ENCODE data around the gene L3MBTL3.
"Not testable (repeated sequence)": the region's sequence is repeated elsewhere in the genome, so short reads cannot be mapped to it uniquely, and the experiment has no call there.

The L3MBTL3 gene

DNA sequence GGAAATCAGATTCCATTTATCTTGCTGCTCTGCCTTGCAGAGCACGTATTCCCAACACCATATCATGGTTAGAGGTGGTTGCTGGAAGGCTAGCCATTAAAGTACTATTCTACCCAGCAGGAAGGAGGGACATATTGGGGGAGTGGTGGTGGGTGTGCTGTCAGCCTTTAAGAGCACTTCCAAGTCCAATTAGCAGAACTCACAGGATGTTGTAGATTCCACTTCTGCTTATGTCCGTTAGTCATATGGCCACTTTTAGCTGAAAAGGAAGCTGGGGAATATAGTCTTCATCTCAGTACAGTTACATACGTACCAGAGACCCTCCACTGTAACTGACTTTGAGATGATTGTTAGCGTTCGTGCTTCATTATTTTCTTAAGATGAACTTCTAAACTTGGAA, 109.9 kb downstream of the L3MBTL3 start:
- in situ Hi-C loops (cut with MboI; ENCODE audit: low sequenced_read_pairs) = no loop called here

DNA sequence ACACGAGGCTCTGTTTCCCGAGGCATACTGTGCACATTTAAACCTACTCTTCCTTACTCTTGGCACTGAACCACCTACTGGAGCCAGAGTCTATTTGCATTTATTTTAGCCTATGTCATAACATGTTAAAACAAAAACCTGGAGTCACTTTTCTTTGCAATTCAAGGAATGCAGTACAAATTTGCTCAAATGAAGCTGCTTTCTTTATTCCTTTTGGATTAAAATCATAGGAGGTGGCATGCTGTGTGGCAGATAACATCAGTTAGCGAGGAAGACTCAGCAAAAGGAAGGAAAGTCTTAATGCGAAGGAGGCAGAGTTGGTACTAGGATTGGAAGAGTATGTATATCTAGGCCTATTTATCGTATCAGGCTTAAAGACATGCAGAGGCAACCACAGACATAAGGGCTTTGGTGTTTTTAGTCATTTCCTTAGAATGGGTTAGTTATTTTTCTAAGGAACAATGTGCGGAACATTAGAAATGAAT, 111.4 kb downstream of the L3MBTL3 start:
- in situ Hi-C loops (cut with MboI; ENCODE audit: low sequenced_read_pairs) = no loop called here

DNA sequence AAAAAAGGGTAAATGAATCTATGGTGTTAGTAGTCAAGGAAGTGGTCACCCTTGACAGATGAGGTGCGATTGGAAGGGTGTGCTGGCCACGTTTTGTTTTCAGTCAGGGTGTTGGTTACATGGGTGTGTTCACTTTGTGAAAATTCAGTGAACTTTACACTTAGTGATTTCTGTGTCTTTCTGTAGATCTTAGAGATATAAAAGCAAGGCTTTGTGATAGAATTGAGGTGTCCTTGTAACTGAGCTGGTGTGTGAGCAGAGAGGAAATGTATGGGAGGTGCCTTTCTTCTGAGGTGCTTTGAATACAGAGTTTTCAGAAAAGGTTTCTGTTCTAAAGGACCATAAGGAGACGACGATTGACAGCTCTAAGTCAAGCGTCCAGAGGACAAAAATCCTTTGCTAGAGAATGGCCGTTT, 113.9 kb downstream of the L3MBTL3 start:
- in situ Hi-C loops (cut with MboI; ENCODE audit: low sequenced_read_pairs) = no loop called here

DNA sequence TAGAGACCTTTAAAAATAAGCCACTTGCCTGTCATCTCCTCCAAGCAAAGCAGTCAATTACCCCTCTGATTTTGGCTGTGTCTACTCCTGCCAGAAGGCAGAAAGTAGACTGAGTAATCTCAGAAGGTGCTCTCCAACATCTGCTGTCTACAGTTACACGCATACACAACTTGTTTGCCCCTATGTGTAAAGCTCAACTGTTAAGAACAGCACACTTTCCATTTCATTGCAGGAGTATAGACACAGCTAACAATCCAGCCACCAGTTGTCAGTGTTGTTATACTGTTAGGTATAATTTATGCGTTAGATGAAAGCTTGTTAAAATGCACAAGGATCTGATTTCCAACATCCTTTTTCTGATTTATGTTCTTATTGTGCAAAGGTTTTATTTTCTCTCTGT, 116.2 kb downstream of the L3MBTL3 start:
- in situ Hi-C loops (cut with MboI; ENCODE audit: low sequenced_read_pairs) = no loop called here

DNA sequence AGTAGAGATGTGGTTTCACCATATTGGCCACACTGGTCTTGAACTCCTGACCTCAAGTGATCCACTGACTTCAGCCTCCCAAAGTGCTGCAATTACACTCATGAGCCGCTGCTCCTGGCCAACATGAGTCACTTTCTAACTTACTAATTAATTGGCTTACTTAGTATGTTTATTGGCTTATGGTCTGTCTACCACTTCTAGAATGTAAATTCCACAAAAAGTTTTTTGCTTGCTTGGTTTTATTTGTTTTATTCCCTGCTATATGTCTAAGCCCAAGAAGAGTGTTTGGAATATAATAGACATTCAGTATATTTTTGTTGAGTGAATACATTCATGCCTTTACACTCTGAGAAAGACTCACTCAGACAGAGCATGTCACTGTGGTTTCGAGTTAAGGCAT, 118.4 kb downstream of the L3MBTL3 start:
- in situ Hi-C loops (cut with MboI; ENCODE audit: low sequenced_read_pairs) = no loop called here

DNA sequence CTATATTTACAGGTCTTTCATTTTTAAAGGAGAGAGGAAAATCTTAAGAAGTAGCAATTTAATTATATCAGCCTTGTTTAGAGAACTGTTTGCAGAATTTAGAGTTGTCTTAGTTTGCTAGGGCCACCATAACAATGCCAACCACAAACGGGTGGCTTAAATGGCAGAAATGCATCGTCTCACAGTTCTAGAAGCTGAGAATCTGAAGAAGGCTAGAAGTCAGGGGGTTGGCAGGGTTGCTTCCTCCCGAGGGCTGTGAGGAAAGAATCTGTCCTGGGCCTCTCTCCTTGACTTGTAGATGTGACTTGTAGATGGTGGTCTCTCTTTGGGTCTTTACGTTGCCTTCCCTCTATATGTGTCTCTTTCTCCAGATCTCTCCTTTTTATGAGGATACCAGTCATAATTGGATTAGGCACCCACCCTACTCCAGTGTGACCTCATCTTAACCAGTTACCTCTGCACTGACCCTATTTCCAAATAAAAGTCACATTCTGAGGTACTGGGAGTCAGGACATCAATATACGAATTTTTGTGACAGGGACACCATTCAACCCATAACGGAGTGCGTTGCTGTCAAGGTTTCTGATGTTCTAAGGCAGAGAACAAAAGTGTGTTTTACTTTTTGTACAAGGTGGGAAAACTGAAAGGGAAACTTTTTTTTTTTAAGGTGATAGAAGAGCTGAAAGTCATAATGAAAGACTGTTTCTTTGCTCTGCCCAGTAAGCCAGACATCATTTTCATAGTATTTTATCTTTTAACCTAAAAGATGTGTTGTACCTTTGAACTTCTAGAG, 119.9 kb downstream of the L3MBTL3 start:
- in situ Hi-C loops (cut with MboI; ENCODE audit: low sequenced_read_pairs) = no loop called here

DNA sequence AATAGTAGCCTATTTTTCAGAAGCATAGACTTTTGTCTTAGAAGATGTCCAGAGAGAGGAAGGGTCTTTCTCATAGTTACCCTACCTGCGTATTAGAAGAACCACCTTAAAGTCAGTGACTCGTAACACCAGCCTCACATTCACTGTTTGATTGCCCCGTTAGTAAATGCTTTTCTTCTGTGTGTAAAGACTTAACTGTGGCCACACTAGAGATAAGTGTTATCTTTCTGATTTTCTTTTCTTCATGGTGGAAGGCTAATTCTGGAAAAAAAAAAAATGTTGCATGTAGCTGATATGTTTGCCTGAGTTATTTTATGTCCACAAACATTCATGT, 120.5 kb downstream of the L3MBTL3 start:
- in situ Hi-C loops (cut with MboI; ENCODE audit: low sequenced_read_pairs) = no loop called here

DNA sequence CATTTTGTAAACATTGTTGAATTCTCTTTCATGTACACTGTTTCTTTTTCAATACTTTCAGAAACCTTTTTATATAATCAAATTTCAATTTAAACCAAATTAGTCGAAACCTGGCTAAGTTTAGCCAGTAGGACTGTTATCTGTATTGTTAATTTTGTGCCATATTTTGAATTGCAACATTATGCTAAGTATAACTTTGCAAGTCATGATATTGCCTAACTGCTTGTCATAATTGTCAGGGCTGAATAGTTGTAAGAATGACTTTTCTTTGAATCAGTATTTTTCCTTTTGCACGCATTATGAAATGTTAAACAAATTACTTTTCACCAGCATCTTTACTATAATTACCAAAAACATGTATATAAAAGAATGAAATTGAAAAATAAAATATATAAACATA, 121.7 kb downstream of the L3MBTL3 start:
- in situ Hi-C loops (cut with MboI; ENCODE audit: low sequenced_read_pairs) = no loop called here

DNA sequence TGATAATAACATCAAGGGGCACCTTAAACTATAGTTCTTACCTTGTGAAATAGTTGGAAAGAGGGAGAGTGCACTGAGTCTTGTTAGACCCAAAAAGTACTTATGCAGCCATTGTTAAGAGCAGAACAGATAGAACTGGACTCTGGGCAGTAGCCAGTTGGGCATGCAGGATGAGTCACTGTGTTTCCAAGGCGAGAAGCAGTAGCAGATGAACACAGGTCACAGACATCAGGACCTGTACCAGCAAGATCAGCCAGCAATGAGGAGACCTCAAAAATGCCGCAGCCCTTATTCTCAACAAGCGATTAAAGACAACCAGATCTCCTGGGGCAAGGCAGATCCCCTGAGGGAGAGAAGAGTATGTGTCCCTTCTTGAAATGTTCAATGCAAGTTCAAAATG, 125.3 kb downstream of the L3MBTL3 start:
- in situ Hi-C loops (cut with MboI; ENCODE audit: low sequenced_read_pairs) = no loop called here

DNA sequence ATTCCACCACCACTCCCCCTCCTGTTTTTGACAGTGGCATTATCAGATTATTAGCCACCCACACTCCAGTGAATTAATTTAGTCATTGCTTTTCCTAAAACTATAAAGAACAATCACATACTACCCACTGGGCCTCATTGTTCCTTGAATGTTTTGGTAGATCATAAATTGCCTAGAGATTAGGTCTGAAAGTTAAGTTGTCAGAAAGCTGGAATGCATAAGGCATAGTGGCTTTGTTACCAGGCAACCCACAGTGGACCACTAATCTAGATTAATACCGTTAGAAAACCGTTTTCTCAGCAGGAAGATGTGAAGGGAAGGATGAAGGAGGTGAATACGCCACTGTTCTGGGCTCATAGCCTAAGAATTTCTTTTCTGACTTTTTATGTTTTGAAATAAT, 128.7 kb downstream of the L3MBTL3 start:
- in situ Hi-C loops (cut with MboI; ENCODE audit: low sequenced_read_pairs) = no loop called here

DNA sequence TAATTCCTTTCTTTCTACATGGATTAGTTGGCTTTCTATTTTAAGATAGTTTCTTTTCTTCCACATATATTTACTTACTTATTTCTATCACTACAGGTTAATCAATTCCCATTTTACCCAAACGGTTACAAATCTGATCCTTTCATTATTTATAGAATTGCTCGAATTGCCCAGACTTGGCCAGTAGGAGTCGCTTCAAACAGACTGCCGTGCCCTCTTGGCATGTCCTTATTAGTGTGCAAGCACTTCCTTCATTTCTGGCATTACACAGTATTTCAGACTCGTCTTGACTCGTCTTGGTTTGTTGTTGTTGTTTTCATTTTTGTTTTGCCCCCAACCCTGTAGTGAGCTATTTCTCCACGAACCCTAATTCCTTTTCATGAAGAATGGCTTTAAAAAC, 129.8 kb downstream of the L3MBTL3 start:
- in situ Hi-C loops (cut with MboI; ENCODE audit: low sequenced_read_pairs) = no loop called here

DNA sequence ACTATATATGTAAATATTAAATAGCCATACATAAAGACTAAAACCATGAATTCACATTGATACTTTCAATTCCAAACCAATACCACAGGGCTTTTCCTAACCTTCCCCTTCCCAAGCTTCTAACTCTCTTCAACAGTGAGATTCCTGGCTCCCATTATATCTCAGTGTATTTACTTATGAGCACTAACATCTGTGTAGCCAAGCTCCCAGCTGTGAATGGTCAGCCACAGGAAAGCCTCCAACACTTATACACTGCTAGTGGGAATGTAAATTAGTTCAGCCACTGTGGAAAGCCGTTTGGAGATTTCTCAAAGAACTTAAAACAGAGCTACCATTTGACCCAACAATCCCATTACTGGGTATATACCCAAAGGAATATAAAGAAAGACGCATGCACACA, 130.6 kb downstream of the L3MBTL3 start:
- in situ Hi-C loops (cut with MboI; ENCODE audit: low sequenced_read_pairs) = not testable (repeated sequence)

DNA sequence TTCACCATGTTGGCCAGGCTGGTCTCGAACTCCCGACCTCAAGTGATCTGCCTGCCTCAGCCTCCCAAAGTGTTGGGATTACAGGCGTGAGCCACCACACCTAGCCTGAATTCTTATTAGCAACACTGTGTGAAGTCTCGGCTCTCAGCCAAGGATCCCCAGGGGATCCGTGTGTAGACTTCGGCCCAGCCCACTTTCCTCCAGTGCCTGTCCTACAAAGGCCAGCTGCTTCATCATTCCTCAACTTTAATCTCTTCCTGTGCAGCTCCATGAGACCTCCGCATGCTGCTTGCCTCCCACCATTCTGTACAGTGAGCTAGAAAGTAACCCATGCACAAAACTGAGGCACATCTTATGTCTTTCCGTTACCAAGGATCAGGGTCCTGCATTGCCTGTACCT, 132.5 kb downstream of the L3MBTL3 start:
- in situ Hi-C loops (cut with MboI; ENCODE audit: low sequenced_read_pairs) = no loop called here

DNA sequence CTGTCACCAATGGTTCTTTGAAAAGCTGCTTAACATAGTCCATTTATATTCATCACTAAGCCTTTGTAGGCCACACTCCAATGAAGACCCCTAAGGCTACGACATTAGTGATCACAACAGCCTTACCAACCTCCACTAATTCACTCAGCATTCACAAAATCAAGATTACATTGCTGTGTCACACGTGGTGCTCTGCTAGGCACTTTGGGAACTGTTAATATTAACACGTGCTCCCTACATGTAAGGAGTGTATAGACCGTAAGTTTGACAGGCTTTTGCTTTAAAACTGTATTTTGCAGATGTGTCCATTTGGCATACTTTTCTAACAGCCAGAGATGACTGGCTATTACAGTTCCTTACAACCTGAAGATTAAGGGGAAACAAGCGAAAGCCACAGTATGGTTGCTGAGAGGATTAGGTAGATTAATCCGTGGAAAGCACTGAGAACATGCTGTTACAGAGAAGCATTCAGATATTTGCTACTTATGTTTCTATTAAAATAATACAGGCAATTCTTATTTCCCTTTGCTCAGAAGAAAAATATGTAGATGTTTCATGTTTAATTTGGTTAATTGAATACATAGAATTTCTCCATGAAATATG, 134.6 kb downstream of the L3MBTL3 start:
- in situ Hi-C loops (cut with MboI; ENCODE audit: low sequenced_read_pairs) = no loop called here

DNA sequence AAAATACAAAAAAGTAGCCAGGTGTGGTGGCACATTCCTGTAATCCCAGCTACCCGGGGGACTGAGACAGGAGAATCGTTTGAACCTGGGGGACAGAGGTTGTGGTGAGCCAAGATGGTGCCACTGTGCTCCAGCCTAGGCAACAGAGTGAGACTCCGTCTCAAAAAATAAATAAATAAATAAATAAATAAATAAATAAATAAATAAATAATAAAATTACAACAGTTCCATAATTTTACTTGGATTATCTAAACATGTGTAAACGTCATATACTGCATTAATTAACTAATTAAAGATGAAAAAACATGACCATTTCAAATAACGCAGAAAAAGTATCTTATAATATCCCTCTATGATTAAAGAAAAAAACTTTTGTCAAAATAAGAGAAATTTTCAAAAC, 138.5 kb downstream of the L3MBTL3 start:
- in situ Hi-C loops (cut with MboI; ENCODE audit: low sequenced_read_pairs) = no loop called here

DNA sequence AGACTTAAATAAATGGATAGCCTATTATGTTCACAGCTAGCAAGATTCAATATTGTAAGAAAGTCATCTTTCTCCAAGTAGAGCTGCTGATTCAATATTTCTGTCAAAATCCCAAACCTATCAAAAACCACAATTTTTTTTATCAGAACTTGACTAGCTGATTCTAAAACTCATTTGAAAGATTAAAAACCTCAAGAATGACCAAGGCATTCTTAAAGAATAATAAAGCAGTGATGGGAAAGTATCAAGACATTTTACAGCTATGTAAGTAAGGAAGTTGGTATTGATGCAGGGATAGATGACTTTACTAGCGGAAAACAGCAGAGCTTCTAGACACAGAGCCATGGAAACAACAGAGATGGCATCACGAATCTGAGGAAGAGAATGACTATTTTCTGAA, 139.7 kb downstream of the L3MBTL3 start:
- in situ Hi-C loops (cut with MboI; ENCODE audit: low sequenced_read_pairs) = no loop called here

DNA sequence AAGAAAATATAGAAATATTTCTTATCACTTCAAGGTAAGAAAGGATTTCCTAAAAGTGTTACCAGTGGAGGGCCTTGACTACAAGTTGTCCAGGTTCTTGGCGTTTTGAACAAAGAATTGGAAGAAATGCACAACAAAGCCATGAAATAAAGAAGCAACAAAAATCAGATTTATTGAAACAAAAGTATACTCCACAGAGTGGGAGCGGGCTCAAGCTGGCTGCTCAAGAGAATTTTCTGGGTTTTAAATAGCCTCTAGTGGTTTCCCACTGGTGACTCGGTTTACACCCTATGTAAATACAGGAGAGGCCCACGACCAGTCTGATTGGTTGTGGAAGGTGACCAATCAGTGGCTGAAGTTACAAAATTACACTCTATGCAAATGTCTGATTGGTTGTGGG, 140.2 kb downstream of the L3MBTL3 start:
- in situ Hi-C loops (cut with MboI; ENCODE audit: low sequenced_read_pairs) = no loop called here

DNA sequence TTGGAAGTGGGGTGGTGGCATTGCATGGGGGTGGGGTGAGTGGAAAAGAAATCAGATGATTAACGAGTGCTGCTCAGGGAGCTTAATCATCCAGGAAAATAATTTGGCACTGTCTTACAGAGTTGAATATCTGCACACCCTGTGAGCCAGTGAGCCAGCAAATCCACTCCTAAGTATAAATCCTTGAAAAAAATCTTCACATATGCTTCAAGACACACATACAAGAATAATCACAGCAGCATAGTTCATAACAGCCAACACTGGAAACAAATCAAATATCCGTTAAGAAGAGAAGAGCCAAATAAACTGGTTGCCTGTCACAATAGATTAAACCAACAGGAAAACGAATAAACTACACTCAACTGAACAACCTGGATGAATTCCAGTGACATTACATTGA, 141.6 kb downstream of the L3MBTL3 start:
- in situ Hi-C loops (cut with MboI; ENCODE audit: low sequenced_read_pairs) = no loop called here

DNA sequence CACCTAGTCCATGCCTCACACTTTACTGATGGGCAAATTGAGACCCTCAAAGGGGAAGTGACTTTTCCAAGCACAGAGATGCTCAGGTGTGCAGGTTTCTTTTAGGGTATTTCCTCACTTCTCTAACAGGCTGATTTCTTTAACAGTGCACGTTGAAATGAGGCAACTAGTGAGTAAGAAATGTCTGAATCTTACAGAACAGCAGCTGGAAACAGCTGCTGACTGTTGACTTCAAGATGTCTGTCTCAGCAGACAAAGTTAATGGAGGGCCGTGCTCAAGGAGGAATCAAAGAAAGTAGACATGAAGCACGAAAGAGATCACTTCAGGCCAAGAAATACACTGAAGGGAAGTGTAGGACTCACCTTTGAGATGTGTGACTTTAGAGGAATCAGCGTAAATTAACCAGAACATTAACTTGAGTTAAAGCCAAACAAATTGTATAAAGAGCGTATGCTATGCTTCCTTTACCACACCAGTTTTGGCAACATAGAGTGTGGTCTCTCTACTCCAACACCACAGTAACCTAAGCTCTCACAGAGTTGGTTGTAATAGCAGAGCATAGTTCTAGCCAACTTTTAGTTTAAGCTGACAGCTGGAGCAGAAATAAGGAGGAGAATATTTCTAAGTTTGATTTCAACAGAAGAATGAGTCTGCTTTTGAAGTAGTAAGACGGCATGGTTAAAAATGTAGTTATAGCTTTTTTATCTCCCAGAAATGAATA, 143.5 kb downstream of the L3MBTL3 start:
- in situ Hi-C loops (cut with MboI; ENCODE audit: low sequenced_read_pairs) = no loop called here

DNA sequence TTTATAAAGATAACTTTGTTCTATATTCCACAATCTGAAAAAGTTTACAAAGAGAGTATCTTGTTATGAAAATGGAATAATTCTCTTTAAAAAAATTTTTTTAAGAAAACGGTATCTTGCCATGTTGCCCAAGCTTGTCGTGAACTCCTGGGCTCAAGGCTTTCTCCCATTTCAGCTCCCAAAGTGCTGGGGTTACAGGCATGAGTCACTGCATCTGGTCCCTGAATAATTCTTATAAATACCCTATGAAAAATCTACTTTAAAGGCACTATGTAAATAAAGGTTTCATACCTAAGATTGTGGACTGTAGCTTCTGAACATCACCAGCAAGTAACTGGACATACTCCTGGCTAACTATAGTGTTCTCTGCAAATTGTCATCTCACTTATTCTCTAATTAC, 144.0 kb downstream of the L3MBTL3 start:
- in situ Hi-C loops (cut with MboI; ENCODE audit: low sequenced_read_pairs) = no loop called here

DNA sequence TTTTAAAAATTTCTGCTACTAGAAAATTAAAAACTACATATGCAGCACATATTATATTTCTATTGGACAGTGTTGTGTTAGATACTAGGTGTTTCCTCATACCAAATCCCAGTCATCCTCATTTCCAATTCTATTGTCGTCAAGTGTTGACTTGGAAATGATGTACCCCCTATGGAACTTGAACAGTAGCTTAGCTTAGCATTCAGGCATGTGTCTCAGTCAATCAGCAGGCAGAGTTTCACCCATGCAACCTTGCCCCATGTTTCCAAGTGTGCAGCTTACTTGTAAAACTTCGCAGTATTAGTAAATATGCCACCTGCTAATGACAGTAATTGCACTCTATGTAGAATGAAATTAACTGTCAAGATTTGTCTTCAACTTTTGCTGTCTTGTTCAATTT, 144.9 kb downstream of the L3MBTL3 start:
- in situ Hi-C loops (cut with MboI; ENCODE audit: low sequenced_read_pairs) = no loop called here

DNA sequence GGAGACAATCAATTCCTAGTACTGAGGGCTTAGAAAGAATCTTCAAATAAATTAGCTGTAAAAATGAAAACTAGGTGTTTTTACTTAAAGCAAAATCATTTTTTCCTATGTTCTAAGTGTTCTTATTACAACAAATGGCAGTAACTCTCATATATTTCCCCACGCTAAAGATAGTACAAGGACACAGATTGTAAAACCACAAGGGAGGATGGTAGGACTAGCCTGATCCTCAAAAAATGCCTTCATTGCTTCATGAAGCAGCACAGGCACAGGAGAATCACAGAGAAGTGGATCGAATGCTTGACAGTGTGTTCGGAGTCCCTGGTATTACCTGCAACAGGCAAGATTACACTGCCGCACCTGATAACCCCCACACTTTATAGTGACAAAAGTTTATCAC, 145.9 kb downstream of the L3MBTL3 start:
- in situ Hi-C loops (cut with MboI; ENCODE audit: low sequenced_read_pairs) = no loop called here

All from HL-60/S4 (cell line).